Measurements from ENCODE around the gene CD79B. TPM values are rescaled to one million over a fixed set of nuclear protein-coding genes. Genes with fewer than 3 reads are reported as not detected.
"Not testable (repeated sequence)": the region's sequence is repeated elsewhere in the genome, so short reads cannot be mapped to it uniquely, and the experiment has no call there.

The CD79B gene
- total RNA-seq, 1 experiment from 2014 or later: 0.10 TPM

DNA sequence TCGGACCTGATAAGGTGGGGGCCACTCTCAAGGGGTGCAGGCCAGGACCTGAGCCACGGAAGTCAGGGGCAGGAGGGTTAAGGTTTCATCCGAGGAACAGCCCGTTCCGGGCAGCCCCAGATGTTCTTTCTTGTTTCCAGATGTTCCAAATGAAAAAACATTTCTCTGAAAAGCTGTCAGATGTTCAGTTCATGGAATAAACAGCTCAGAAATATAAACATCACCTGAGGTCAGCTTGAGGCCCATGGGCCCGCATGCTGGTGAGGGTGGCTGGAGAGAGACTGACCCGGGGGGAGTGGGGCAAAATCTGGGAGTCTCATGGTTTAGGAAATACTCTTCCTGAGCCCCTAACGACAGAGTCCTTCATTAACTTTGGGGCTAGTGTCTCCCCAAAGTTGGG lies 1.5 kb upstream of the CD79B start:
- DNase-seq (ENCODE audit: low spot score): no peak

DNA sequence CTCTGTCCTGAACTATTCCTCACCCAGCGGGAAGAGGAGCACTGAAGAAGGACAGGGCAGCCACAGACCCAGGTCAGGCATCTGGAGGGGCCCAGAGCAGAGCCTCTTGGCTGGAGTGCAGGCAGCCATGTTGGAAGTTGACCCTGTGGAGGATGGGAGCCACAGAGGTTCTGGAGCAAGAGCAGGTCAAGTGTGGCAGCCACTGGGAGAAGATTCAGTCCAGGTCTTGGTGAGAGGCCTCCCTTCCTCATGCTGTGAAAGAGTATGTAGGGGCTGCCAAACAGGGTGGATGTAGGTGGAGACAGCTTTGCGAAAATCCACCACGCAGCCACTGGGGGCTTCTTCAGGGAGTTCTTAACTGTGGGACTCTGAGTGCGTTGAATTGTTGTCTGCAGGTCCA lies 590 bp upstream of the CD79B start:
- DNase-seq (ENCODE audit: low spot score): no peak

DNA sequence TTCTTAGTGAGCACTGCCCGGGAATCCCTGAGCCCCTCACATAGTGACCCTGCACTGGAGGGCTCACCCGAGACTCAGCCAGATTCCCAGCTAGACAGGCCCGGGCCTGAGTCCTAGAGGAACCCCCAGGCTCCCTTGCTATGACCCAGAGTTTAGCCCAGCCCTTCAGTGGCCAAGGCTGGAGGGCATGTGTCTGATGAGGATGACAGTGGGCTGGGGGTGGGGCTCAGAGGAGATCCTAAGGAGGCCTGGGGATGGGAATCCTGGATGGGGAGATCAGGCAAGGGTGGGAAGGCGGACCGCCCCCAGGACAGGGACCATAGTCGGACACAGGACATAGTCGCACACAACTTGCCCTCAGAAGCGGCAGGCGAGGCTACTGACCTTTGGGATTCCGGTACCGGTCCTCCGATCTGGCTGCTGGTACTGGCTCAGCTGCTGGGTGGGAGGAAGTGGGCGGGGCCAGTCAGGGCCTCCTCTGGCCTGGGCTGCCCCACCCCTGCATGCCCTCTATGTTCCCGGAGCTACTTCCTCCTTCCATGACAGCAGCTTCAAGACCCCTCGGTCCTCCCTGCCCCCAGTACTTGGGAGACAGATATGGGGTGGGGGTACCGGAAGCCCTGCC lies 1.1 kb downstream of the CD79B start:
- no peak for DNase-seq (ENCODE audit: low spot score)

DNA sequence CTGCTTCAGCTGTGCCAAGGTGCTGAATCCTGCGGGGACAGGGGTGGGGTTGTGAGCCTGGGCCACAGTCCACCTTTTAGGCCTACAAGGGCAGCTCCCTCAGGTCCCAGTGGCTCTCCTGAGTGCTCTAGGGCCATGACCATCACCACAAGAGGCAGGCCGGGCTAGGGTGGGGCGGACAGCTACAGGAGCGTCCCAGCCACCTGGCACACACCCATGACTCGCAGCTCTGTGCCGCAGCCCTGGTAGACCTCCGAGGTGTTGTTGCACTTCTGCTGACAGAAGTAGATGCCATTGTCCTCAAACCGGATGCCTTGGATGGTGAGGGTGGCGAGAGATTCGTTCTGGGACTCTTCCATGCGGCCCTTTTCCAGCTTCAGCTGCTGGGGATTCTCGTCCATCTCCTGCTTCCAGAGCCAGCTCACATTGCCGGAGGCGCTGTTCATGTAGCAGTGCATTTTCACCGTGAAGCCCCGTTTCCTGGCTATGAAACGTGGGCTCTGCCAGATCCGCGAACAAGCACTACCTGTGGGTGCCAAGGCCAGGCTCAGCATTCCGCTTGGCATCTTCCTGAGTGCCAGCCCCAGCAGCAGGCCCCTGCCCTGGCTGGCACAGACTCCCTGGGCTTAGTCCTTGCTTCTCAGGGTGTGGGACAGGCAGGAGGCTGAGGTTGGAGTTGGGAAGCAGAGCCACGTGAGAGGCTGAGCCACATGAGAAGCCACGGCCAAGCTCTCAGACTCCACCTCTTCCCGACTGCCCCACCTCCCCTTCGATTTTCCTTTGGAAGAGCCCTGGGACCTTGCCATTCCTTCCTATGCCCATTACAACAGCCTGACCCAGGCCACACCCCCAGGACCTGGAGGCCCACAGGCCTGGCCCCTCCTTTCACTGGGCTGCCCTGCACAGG lies 2.0 kb downstream of the CD79B start:
- DNase-seq (ENCODE audit: low spot score): no peak

- DNase-seq (ENCODE audit: low spot score): no peak
Measured at GRCh38 chr17:63928966-63929695, 3.0 kb downstream of the CD79B start.

- no peak for DNase-seq (ENCODE audit: low spot score)
Measured at GRCh38 chr17:63928172-63928666, 3.9 kb downstream of the CD79B start.

DNA sequence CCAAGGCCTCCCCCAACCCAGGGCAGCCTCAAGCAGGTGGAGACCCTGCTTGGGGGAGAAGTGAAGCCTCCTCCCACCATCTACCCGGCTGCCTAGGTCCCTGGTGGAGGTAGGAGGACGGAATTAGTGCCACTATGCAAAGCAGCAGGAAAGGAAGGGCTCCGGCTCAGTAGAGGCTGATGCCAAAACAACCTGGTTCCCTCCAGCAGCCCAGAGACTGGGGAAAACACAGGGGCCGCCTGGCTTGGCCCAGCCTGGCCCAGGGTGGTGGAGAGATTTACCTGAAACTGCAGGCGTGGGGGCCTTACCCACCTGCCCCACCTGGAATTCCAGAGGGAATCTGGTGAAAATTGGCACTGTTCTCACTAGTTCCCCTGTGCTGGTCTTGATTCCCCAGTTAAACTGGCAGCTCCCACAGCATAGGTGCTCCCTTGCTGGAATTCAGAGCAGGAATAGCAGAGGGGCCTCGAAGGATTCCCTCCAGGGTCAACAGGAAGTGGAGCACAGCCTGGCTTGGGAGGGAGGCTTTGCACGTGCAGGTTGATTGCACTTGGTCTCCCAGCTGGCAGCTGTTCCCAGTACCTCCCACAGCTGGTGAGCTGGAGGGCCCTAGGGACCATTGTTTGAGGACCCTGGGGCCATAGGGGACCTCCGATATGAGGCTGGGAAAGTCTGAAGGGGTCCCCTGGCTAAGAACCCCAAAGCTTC lies 4.5 kb downstream of the CD79B start:
- no peak for DNase-seq (ENCODE audit: low spot score)

DNA sequence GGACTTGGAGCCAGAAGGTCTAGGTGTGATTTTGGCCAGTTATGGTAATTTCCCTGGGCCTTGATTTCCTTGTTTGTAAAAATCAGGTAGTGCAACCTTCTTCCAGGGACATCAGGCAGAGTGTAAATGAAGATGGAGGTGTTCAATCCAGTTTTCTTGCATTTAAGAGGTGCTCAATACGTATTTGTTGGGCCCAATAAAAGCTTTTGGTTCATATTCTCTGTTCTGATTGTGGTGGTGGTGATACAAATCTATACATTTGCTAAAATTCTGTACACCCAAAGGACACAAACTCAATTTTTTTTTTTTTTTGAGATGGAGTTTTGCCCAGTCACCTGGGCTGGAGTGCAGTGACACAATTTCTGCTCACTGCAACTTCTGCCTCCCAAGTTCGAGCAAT lies 6.0 kb downstream of the CD79B start:
- no peak for DNase-seq (ENCODE audit: low spot score)

DNA sequence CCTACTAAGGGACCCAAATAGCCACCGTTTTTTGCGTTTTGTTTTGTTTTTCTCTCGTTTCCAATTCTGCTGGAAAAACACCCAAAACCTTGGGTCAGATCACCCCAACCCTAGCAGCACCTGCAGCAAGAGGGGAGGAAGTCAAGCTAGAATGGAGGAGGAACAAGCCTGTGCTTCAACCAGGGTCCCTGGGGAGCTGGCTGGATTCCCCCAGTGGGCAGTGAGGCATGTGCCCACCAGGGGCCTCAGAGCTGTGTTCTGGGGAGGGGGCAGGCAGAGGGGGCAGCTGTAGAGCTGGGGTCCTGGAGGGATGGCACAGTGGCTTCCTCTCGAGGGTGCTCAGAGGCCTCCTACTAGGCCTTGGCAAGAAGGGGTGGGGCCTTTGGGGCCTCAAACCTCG lies 6.5 kb downstream of the CD79B start:
- DNase-seq (ENCODE audit: low spot score): no peak

DNA sequence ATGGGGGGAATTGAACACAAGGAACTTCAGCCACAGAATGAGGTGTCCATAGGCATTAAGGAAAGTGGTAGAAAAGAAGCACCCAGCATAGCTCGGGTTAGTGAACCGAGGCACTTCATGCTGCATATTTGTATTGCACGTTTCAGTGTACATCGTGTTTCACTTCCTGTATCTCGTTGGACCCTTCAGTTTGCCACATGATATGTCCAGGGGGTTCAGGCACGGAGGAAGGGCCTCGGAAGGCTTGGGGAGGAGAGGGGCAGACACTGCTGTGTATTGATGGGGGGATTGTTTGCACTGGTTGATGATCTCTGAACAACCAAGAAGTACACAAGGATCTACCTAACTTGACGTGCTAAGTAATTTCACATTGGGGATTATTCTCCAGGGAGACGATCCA lies 9.7 kb downstream of the CD79B start:
- not testable (repeated sequence) for DNase-seq (ENCODE audit: low spot score)

DNA sequence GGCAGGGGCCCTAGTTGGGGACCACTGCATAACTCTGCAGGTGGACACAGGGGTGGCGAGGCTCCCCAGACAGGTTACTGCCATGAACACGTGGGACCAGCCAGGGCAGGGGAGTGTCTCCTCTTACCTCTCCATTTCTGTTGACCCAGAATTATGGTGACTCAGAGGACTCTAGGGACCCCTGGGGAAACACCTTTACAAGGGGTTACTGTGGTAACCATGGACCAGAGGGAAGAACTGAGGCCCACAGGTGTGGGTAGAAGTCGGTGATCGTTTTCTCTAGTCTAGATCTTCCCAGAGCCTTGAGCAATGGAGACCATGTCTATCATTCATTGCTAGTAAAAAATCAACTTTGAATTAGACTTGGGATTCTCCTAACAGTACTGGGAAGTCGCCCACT lies 11.4 kb downstream of the CD79B start:
- not testable (repeated sequence) for DNase-seq (ENCODE audit: low spot score)

GRCh38 chr17:63920050-63920449 lies 12.1 kb downstream of the CD79B start:
- DNase-seq (ENCODE audit: low spot score): not testable (repeated sequence)

- peak; percentile 63 for DNase-seq (ENCODE audit: low spot score)
Measured at GRCh38 chr17:63919311-63919723, 12.8 kb downstream of the CD79B start.

- not testable (repeated sequence) for DNase-seq (ENCODE audit: low spot score)
Measured at GRCh38 chr17:63918789-63919305, 13.3 kb downstream of the CD79B start, which contains the start of gene GH1. GH1 (minus strand) TSS chr17:63918839; CDS start chr17:63918776, 63 bp downstream.

DNA sequence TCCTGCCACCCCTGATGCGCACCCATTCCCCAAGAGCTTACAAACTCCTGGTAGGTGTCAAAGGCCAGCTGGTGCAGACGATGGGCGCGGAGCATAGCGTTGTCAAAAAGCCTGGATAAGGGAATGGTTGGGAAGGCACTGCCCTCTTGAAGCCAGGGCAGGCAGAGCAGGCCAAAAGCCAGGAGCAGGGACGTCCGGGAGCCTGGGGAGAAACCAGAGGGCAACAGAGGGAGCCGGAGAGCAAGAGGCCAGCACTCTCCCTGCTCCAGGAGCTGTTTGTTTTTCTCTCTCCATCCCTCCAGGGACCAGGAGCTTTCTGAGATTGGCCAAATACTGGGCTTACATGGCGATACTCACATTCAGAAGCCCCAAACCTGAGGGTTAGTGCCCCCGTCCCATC lies 13.8 kb downstream of the CD79B start:
- DNase-seq (ENCODE audit: low spot score): no peak

DNA sequence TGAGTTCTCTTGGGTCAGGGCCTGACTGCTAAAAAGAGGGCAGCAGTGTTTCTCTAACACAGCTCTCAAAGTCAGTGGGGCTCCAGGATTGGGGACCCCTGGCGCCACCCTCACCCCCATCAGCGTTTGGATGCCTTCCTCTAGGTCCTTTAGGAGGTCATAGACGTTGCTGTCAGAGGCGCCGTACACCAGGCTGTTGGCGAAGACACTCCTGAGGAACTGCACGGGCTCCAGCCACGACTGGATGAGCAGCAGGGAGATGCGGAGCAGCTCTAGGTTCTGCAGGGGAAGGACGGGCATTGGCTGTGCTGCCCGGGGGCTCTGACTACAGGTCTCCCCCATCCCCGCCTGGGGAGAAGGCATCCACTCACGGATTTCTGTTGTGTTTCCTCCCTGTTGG lies 14.5 kb downstream of the CD79B start:
- DNase-seq (ENCODE audit: low spot score): no peak

DNA sequence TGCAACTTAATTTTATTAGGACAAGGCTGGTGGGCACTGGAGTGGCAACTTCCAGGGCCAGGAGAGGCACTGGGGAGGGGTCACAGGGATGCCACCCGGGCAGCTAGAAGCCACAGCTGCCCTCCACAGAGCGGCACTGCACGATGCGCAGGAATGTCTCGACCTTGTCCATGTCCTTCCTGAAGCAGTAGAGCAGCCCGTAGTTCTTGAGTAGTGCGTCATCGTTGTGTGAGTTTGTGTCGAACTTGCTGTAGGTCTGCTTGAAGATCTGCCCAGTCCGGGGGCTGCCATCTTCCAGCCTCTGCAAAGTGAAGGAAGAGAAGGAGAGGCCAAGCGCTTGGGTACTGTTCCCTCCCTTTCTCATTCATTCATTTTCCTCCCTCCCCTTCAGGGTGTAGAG lies 14.9 kb downstream of the CD79B start:
- not testable (repeated sequence) for DNase-seq (ENCODE audit: low spot score)

- DNase-seq (ENCODE audit: low spot score): no peak
Measured at GRCh38 chr17:63916566-63917185, 15.5 kb downstream of the CD79B start.

GRCh38 chr17:63915753-63916152 lies 16.4 kb downstream of the CD79B start:
- not testable (repeated sequence) for DNase-seq (ENCODE audit: low spot score)

- no peak for DNase-seq (ENCODE audit: low spot score)
Measured at GRCh38 chr17:63914471-63914870, 17.7 kb downstream of the CD79B start.

- DNase-seq (ENCODE audit: low spot score): peak; percentile 49
Measured at GRCh38 chr17:63911657-63912100, 20.5 kb downstream of the CD79B start.
